ENCODE data around the gene ACIN1. TPM values are rescaled to one million over a fixed set of nuclear protein-coding genes. Genes with fewer than 3 reads are reported as not detected.

The ACIN1 gene, protein sequence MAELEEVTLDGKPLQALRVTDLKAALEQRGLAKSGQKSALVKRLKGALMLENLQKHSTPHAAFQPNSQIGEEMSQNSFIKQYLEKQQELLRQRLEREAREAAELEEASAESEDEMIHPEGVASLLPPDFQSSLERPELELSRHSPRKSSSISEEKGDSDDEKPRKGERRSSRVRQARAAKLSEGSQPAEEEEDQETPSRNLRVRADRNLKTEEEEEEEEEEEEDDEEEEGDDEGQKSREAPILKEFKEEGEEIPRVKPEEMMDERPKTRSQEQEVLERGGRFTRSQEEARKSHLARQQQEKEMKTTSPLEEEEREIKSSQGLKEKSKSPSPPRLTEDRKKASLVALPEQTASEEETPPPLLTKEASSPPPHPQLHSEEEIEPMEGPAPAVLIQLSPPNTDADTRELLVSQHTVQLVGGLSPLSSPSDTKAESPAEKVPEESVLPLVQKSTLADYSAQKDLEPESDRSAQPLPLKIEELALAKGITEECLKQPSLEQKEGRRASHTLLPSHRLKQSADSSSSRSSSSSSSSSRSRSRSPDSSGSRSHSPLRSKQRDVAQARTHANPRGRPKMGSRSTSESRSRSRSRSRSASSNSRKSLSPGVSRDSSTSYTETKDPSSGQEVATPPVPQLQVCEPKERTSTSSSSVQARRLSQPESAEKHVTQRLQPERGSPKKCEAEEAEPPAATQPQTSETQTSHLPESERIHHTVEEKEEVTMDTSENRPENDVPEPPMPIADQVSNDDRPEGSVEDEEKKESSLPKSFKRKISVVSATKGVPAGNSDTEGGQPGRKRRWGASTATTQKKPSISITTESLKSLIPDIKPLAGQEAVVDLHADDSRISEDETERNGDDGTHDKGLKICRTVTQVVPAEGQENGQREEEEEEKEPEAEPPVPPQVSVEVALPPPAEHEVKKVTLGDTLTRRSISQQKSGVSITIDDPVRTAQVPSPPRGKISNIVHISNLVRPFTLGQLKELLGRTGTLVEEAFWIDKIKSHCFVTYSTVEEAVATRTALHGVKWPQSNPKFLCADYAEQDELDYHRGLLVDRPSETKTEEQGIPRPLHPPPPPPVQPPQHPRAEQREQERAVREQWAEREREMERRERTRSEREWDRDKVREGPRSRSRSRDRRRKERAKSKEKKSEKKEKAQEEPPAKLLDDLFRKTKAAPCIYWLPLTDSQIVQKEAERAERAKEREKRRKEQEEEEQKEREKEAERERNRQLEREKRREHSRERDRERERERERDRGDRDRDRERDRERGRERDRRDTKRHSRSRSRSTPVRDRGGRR
- 10 to 100 TPM; 53.9 to 55.3 TPM for total RNA-seq

DNA sequence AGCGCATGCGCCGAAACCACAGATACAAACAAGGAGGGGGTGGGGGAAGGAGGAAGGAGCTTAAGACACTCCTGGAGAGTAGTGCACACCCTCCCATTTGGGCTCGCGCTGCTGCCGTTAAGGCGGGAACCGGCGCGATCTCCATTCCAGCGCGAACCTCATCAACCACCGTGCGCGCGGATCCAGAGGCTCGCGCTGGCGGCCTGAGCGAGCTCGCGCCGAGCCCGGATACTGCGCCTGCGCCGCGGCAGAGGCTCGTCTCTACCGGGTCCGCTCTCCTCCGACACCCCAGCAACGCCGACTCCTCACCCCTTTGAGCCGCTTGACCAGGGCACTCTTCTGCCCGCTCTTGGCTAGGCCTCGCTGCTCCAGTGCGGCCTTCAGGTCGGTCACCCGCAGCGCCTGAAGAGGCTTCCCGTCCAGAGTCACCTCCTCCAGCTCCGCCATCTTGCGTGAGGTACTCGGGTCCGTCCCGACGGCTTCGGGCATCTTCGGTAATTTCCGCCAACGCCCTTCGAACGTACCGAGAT lies at the start of gene ACIN1:
ACIN1 (minus strand) TSS at position 471 of the 530 bp plus-strand sequence; CDS start at position 447, 24 bp downstream.
- Histone ChIP-seq H3K27ac (peak within 1 kb of the TSS; percentile 96 to 99), H3K9me3 (no peaks in the 10 kb centered on the region), H3K4me3 (peak within 1 kb of the TSS; percentile 79 to 91), H3K4me1 (peaks cover 0 to 61% of the 10 kb centered on the region in 2 donors), H3K27me3 (no peaks in the 10 kb centered on the region), H3K36me3 (peaks cover 45% of the 10 kb centered on the region)
- peak; percentile 80 for DNase-seq (ENCODE audit: low spot score)
- TF ChIP-seq CTCF (IDR thresholded peaks at IDR 0.05): no peak

- Histone ChIP-seq H3K4me1 (peaks cover 0 to 41% of the 10 kb centered on the region in 2 donors), H3K4me3 (no peak overlapping the region), H3K27me3 (no peaks in the 10 kb centered on the region), H3K9me3 (no peaks in the 10 kb centered on the region), H3K27ac (peak overlapping the region in 1 of 2 donors; percentile 87), H3K36me3 (peaks cover 17% of the 10 kb centered on the region)
- TF ChIP-seq CTCF (IDR thresholded peaks at IDR 0.05): no peak
- DNase-seq (ENCODE audit: low spot score): no peak
Measured at GRCh38 chr14:23143911-23144310, 49.0 kb upstream of the ACIN1 start.

DNA sequence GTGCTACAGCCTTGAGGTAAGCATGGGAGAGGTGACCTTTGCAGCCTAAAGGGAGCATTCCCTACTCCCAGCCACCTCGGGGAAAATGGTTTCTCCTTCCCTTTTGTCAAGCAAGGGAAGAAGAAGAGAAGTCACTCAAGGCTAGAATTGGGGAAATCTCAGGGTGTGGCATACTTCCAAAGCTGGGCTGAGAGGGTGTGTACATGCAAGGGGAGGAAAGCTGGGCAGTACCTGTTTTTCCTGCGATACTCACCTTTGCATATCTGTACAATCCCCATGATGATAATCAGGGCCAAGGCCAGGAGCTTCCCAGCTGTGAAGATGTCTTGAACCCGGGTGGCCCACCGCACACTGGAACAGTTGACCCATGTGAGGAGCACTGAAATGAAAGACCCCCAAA lies 47.9 kb upstream of the ACIN1 start:
- H3K27me3 ChIP-seq: no peaks in the 10 kb centered on the region
- no peak for DNase-seq (ENCODE audit: low spot score)
- no peak for TF ChIP-seq CTCF (IDR thresholded peaks at IDR 0.05)
- H3K9me3 ChIP-seq: no peaks in the 10 kb centered on the region
- H3K27ac ChIP-seq: peak overlapping the region; percentile 61 to 87
- H3K4me1 ChIP-seq: peaks cover 0 to 41% of the 10 kb centered on the region in 2 donors
- H3K36me3 ChIP-seq: peaks cover 18% of the 10 kb centered on the region
- no peak overlapping the region for H3K4me3 ChIP-seq

DNA sequence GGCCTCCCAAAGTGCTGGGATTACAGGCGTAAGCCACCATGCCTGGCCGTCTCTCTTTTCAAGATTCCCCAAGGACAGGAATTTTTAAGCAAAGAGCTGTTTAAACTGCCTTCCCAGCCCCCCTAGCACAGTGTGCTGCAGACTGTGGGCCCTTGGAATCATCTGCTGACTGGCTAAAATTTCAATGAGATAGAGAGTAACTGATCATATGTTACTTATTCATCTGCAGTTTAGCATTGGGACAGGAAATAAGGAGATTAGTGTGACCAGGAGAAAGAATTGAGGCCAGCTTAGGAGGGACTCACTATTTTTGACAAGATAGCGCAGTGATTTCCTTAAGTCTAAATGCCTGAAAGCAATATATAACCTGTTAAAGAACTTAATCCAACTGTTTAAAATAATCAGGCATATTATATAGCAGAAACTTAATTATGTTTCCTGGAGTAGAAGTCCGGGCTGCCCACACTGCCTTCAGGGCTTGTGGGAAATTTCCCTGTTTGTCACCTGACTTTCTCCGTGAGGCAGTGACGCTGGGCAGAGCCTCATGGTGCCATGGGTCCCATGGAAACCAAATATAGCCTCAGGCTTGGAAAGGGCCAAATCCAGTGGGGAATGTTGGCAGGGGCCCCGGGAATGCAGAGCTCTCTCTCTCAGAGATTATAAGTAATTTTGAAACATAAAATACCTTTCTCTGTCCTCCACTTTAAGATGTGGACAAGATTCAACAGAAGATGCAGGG lies 46.9 kb upstream of the ACIN1 start:
- H3K4me3 ChIP-seq: no peak overlapping the region
- H3K4me1 ChIP-seq: peaks cover 0 to 46% of the 10 kb centered on the region in 2 donors
- peaks cover 18% of the 10 kb centered on the region for H3K36me3 ChIP-seq

More for the DNA sequence above, 46.9 kb upstream of the ACIN1 start:
- Histone ChIP-seq H3K27ac (peak overlapping the region; percentile 61 to 87), H3K27me3 (no peaks in the 10 kb centered on the region), H3K9me3 (no peaks in the 10 kb centered on the region)
- no peak for TF ChIP-seq CTCF (IDR thresholded peaks at IDR 0.05)
- DNase-seq (ENCODE audit: low spot score): peak; percentile 78

Data from right atrium auricular region (tissue), 2 donors.